Esophagus squamous epithelium (tissue), 4 donors: ENCODE measurements around the gene SPAG17.

ENCODE experiments used
- CTCF ChIP-seq, 6 experiments: fragments of 450-650 bp in 4 of 6; fragments of 200-600 bp in 2 of 6; sonication (generic) in 2 of 6; IDR thresholded peaks; one replicate each; pipeline ENCODE4 v1.5.1; 2016 to 2019; ENCODE audit warnings: antibody characterized with exemption in 6 of 6, mild to moderate bottlenecking in 4 of 6, moderate library complexity in 4 of 6
- POLR2A ChIP-seq, 4 donors: fragments of 450-650 bp; IDR thresholded peaks; one replicate each; pipeline ENCODE4 v1.6.1; 2017; ENCODE audit warnings: antibody characterized with exemption in 4 of 4, mild to moderate bottlenecking in 4 of 4, moderate library complexity in 3 of 4

- TF ChIP-seq CTCF (IDR thresholded peaks at IDR 0.05) (no peak), POLR2A (IDR thresholded peaks at IDR 0.05) (no peak)
These were observed 163.4 kb downstream of the SPAG17 start for GRCh38 chr1:118021668-118022067.
